22Rv1 (cell line): ENCODE results near the gene WWOX.

ENCODE experiments used
- ZFX ChIP-seq: fragments of 450-650 bp; IDR thresholded peaks from 2 replicates; pipeline ENCODE4 v1.6.1; 2017; ENCODE audit warnings: antibody characterized with exemption, borderline replicate concordance
- TF ChIP-seq, protein P1 (sequence below): fragments of 450-650 bp; IDR thresholded peaks from 2 replicates; pipeline ENCODE4 v1.5.1; 2017; ENCODE audit warnings: mild to moderate bottlenecking

DNA sequence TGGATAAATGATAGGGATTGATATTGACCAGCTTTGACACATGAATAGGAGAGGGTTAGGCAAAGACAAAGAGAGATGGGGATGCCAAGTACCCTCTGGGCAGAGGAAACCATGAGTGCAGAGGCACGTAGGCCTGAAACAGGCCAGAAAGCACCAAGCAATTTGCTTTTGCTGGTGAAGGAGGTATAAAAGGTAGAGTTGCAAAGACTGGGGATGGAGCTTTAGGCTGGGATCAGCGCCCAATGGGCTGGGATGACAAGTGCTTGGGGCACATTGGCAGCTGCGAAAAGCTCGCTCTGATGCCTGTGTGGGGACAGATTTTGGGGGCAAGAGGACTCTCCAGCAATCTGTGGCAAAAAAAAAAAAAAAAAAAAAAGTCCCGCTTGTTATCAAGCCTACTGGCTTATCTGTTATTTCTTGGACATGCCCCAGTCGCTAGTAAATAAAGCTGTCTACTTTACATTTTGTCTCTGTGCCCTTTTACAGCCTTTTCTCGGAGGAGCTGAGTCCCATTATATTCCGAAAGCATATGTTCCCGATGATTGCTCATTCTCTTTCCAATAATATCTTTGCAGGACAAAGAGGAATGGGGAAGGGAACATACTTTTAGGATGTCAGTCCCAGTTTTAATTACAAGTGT lies 922.7 kb downstream of the WWOX start:
- TF ChIP-seq, protein P1, sequence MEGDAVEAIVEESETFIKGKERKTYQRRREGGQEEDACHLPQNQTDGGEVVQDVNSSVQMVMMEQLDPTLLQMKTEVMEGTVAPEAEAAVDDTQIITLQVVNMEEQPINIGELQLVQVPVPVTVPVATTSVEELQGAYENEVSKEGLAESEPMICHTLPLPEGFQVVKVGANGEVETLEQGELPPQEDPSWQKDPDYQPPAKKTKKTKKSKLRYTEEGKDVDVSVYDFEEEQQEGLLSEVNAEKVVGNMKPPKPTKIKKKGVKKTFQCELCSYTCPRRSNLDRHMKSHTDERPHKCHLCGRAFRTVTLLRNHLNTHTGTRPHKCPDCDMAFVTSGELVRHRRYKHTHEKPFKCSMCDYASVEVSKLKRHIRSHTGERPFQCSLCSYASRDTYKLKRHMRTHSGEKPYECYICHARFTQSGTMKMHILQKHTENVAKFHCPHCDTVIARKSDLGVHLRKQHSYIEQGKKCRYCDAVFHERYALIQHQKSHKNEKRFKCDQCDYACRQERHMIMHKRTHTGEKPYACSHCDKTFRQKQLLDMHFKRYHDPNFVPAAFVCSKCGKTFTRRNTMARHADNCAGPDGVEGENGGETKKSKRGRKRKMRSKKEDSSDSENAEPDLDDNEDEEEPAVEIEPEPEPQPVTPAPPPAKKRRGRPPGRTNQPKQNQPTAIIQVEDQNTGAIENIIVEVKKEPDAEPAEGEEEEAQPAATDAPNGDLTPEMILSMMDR: no peak
- no peak for TF ChIP-seq ZFX
